GM21528 (cell line): ENCODE results near the gene SERPINA10.
"Not testable (repeated sequence)": the region's sequence is repeated elsewhere in the genome, so short reads cannot be mapped to it uniquely, and the experiment has no call there.

Source experiments
- ATAC-seq: cut with Tn5 transposase; IDR thresholded peaks from one replicate; pipeline ENCODE4 v1.9.1; 2021; ENCODE audit warnings: mild to moderate bottlenecking, moderate library complexity; ENCODE audit not compliant: unreplicated experiment, low FRiP score

The SERPINA10 gene

DNA sequence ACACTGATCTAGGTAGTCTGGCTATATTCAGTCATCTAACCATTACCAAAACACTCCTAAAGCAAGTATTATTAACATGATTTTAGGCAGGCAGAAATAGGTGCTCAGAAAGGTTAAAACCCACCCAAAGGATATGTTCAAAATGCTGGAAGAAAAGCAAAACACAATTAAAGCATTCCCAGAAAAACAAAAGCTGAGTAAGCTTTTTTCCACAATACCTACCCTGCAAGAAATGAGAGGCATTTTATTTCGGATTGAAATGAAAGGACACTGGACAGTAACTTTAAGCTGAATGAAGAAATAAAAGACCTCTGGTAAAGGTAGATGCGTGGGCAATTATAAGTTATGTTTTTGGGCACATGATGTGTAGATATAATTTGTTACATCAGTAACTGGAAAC is 21.8 kb upstream of the SERPINA10 start:
- ATAC-seq: no peak

DNA sequence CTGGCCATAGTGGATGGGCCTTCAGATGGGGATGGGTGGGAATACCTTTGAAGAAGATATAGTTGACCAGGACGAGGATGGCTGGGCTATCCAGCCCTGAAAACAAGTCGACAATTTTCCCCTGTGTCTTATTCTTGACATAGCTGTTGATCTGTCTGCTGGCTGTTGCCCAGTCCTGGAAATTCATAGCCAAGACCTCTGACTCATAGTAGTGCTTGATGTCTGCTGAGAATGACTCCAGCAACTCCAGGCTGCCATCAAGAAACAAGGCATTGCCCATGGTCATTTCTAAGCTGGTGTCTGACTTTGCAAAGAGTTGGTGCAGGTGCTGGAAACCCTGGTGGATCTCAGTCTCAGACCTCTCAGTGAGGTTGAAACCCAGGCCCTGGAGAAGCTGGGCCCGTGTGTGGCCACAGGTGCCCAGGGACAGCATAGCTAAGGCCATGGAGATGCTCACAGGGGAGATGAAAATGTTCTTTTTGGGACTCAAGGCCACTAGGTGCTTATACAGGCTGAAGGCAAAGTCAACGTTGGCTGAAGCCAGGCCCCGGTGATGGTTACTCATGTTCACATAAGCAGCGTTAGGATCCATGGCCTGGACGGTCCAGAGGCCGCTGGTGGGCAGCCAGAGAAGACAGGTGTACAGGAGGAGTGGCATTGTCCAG is 21.1 kb upstream of the SERPINA10 start:
- no peak for ATAC-seq

DNA sequence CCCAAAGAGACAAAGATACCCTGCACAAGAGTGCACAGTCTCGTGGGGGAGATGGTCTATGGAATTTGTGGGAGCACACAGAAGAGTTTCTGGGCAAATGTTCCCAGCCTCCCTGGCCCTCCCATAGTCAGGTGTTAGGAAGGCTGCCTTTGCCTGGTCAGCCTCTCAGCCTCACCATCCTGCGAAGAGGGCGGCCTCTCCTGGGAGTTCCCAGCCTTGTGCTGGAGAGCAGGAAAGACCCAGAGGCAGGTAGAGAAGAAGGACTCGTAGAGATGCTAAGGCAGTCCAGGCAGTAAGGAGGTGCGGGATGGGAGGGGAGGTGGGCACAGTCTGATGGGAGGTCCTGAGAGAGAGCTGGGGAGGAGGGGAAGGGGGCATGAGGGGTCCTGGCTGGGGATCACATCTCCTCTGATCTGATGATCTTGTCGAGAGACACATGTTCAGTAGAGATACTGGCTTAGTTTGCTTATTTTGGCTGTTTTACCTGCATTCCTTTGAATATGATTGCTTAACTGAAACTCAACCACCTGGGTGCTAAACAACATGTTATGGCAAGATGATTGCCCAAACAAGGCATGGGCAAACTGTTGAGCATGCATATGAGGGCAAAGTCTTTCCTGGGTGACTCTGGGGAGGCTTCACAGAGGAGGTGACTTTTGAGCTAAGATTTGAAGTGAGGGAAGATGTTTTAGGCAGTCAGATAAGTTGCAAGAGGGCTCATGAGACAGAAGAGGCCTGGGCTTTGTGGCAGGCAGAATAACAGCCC is 19.6 kb upstream of the SERPINA10 start:
- ATAC-seq: no peak

DNA sequence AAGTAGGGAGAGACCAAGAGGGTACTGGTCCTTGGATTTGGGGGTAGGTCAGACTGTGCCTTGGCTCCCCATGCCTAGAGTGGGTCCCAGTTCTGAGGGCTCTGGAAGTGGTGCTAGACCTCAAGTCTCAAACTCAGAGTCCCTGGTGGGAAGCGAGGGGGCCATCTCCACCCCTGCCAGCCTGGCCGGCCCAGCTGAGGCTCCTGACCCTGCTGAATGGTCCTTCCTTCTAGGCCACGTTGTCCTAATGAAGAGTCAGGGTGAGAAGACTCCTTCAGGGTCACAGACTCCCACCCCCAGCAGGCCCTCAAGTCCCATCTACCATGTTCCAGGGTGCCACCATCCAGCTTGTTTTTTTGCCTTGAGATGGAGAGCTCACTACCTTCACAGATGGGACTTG is 17.2 kb upstream of the SERPINA10 start:
- ATAC-seq: no peak

DNA sequence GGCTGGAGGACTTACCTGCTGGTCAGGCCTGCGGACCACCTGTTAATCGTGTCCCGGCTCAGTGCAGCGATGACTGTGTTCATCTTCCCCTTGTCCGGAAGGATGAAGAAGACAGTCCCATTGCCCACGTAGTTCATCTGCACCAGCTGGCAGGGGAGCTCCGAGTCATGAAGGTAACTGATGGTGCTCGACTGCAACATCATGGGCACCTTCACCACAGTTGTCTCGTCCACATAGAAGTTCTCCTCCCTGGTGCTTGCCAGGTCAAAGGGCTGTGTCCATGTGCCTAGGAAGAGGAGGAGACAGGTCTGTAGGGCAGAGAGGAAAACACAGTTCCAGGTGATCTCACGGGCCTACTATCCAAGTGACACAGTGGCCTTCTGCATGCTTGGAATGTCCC is 16.7 kb upstream of the SERPINA10 start:
- ATAC-seq: no peak

DNA sequence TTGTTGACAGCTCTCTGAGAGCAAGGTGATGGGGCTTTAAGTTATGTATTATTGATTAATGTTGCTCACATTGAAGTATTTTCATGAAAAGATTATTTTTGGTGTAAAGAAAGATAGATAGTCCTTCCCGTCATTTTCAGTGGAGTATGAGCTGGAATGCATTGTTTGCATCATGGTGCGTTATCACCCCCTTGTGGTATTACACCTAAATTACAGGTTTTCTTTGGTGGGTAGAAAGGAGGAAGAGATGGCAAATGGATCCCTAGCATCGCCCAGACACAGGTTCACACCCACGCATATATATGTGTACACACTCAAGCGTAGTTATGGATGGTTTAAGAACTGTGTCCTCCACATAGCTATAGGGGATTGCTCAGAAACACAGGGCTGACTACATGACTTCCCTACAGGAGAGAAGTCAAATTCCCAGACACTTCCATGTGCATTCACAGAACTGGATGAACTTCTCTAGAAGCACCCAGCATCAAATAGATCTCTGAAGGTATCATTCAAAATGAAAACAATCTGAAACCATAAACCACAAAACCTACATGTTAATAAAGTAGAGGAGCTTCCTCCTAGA is 14.4 kb upstream of the SERPINA10 start:
- no peak for ATAC-seq

DNA sequence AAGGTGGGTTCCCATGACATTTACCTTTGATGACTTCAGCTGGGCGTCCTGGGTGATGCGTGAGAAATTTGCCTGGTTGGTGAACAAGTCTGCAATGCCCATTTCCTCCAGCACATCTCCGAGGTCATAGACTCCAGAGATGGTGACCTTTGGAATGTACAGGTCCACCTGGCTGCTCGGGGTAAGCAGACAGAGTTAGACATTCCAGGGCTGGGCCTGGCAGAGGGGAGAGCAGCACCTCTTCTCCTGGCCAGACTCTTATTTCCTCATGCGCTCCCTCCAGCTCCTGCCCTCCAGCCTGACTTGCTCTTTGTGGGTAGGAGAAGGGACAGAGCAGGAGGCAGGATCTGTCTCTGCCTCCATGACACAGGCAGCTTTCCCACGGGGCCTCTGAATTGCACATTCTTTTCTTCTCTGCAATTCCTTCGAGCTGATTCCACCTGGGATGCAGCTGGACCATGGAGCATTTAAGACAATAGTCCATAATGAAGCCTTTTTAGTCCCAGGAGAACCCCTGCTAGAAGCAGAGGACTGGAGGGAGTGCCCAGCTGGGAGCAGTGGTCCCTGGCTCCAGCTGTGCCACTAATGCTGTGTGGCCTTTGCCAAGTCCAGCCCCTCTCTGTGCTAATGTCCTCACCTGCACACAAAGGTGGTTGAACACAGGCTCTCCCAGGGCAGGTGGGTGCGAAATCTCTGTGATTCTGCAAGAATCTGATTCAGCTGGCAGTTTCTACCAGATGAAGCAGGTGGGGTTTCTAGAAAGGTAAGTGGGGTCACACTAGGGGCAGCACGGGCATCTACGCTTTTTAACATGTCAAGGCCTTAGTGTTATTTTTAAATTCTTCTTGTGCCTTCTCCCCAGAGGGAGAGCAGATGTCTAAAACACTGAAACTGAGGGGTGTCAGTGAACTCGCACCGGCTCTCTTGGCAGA is 13.2 kb upstream of the SERPINA10 start:
- ATAC-seq: no peak

DNA sequence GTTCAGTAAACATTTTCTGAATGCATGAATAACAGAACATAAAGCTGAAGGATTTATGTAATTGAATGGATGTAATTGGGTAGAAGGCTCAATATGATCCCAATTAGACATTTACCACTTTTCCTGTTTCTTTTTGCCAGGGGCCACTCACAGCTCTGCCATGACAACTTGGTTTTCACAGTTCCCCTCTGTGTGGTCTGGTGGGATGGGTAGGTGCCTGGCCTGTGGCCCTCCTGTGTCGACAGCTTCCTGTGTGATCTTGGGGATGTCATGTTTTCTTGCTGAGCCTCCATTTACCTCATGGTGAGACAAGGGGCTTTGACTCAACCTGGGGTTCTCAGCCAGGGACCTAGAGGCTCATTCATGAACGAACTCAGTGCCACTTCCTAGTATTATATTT is 12.6 kb upstream of the SERPINA10 start:
- no peak for ATAC-seq

DNA sequence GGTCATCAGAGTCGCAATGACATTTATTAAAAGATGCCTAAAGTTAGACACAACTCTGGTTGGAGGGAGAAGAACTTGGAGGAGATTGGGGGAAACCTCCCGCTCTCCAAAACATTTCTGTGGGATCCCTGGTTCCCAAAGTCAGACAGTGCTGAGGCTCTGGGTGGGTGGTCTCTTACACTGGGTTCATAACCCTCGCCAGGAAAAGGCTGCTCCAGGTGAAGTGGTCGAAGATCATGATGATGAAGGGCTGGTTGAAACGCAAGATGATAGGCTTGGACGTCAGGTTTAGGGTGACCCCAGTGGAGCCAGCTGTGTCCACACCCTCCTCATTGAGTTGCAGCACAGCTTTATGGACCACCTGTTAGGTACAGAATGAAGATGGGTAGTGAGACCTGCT is 11.2 kb upstream of the SERPINA10 start:
- no peak for ATAC-seq

DNA sequence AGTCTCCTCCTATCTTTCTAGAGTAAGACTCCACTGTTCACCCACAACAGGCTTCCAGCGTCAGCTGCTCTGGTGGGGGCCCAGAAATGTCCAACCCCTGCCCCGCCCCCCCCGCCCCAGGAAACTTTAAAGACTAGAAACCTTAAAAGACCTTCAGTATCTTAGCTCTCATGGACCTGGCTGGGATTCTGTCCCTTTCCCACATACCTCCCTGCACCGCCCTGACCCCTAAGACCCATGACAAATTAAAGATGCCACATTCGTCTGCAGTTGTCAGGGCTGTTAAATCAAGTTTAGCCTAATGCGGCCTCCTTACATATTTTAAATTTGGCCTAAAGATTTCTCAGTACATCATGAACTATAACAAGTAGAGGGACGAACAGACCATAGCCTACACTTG is 10.0 kb upstream of the SERPINA10 start:
- ATAC-seq: no peak

DNA sequence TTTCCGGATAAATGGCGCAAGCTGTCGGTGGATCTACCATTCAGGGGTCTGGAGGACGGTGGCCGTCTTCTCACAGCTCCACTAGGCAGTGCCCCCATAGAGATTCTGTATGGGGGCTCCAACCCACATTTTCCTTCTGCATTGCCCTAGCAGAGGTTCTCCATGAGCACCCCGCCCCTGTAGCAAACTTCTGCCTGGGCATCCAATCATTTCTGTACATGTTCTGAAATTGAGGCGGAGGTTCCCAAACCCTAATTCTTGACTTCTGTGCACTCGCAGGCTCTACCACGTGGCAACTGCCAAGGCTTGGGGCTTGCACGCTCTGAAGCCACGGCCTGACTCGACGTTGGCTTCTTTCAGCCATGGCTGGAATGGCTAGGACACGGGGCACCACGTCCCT is 5.1 kb upstream of the SERPINA10 start:
- ATAC-seq: no peak

DNA sequence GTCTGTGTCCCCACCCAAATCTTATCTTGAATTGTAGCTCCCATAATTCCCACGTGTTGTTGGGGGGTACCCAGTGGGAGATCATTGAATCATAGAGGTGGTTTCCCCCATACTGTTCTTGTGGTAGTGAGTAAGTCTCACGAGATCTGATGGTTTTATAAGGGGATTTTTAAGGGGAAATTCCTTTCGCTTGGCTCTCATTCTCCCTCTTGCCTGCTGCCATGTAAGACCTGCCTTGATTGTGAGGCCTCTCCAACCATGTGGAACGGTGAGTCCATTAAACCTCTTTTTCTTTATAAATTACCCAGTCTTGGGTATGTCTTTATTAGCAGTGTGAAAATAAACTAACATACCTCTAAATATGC is 3.1 kb upstream of the SERPINA10 start:
- not testable (repeated sequence) for ATAC-seq

DNA sequence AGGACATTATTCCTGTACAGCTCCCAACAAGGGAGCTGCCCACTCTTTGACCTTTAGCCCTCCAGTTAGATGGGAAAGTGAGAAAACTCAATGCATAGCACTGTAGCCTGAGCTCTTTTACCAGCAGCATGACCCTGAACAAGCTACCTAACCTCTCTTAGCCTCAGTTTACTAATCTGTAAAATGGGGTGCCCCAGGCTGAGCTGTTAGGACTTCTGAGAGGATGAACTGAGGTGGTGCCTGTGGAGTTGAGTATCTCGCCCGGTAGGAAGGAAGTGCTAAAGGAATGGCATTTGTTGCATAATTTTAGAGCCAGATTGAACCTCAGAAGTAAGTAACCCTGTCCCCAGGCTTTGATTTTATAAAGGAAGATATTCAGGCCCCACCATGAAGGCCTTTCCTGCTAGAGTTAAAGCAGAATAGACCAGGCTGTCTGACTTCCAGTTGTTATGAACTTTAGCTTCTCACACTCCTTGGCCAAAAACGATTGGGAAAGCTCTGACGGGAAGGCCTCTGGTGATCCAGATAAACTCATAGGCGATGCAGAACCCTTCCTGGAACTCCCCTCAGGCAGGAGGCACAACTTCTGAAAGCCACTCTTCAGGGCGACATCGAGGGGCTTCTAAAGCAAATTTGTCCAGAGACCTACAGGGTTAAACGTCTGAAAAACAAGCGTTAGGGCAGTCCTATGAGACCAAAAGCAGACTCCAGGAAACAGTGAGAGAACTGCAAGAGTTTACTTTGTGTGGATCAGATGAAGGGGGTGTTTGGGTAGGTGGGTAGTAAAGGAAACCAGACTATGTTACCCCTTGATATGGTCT is 2.5 kb upstream of the SERPINA10 start:
- no peak for ATAC-seq

DNA sequence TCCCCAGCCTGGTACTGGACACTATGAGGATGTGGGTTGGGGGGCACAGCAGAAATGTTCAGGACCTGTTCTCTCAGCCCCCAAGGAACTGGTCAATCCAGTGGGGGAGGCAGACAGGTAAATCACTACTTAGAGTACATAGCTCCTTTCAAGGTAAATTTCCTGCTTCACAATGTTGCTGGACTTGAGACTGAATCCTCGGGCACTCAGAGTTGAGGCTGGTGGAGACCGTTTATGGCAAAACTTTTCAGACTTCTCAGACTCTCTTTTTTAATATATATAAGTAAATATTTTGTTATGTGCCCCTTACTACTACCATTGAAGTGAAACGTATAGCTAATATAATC is 483 bp upstream of the SERPINA10 start:
- ATAC-seq: no peak

DNA sequence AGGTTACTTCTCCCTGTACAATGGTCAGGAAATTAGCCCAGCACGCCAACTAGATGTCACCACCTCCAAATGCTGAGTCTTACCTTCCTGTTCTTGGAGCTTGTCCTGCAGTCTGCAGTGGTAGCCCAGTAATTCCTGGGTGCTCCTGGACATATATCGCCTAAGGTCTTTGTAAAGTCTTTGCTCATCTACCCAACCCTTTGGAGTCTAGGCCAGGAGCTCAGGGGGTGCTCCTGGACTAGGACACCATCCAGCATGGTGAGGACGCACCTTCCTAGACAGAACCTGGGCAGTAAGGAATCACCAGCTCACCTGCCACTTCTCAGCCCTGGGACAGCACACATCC is 569 bp downstream of the SERPINA10 start:
- ATAC-seq: no peak

DNA sequence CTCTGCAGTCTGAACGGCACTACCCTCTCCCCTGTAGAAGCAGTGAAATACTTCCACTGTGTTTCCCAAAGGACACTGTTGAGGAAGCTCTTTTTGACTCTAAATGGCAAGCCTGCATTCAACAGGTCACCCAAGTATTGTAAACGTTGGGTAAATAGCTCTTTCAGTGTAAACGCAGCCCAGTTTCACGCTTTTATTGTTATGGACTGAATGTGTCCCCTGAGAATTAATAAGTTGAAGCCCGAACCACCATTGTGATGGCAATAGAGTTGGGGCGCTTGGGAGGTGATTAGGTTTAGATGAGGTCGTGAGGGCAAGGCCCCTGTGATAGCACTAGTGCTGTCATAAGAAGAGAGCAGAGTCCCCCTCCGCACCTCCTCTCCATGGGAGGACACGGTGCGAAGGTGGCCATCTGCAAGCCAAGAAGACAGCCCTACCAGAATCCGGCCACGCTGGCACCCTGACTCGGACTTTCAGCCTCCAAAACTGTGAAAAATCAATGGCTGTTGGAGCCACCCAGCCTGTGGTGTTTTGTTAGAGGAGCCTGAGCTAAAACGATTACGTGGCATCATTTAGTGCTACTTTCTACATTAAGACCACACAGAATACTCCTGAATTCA is 1.1 kb downstream of the SERPINA10 start:
- no peak for ATAC-seq

DNA sequence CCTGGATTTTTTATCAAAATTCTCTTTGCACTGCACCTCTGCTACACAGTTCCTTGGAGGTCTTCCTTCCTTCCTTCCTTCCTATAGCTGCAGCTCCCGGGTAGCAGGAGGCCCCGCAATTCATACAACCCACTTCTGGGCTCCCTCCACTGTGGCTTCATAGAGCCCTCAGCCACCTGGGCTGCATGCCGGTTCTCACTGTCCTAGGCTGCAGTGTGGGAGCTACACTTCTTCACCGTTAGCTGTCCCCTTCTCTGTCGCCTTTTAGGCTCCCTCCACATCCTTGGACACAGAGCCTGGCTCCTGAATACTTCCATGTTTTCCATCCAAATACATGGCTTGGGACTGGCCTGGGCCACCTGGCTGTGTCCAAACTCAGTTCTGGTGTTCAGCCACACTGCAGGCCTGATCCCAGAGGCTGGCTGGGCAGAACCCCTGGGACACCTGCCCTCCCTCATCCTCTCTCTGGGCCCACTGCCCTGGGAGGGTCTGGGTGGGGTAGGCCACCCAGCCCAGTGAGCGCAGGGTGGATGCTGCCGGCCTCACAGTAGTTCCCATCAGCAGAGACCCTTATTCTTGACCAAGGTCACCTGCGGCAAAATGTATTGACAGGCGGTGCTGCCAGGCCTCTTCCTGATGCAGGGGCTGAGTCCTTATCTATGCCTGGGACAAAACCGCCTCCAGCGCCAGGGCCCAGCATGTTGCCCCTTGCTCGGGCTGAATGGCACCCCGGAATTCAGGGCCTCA is 1.7 kb downstream of the SERPINA10 start:
- no peak for ATAC-seq

DNA sequence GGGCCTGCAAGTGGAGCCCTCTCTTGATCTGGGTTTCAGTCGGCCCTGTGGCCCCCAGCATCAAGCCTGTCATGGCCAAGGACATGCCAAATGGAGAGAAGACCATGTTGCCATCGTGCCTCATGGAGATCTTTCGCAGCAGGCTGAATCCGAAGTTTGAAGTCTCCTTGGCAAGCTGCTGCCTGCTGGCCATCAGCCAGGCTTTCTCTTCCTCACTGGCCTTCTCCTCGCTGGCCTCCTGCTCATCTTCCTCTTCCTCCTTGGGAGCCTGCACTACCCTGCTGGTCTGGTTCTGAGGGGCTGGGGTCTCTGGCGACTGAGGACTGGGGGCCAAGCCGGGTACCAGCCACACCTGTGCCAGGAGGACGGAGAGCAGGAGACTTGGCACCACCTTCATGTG is 2.9 kb downstream of the SERPINA10 start:
- no peak for ATAC-seq
